ENCODE measurements around the gene TMEM151A. TPM values are rescaled to one million over a fixed set of nuclear protein-coding genes. Genes with fewer than 3 reads are reported as not detected.
A peak's percentile ranks its signal among the peaks of the same experiment; 100 is the strongest.

Gene TMEM151A
- total RNA-seq, 1 donor from 2014 or later = not detected

GRCh38 chr11:66314561-66315497 is 23.1 kb downstream of the TMEM151A start:
- Mint-ChIP-seq H3K9me3 (peaks cover 6% of the 10 kb centered on the region), H3K4me1 (peaks cover 43% of the 10 kb centered on the region), H3K27me3 (ENCODE audit: insufficient read depth, low read depth) (peaks cover 13% of the 10 kb centered on the region), H3K36me3 (no peaks in the 10 kb centered on the region), H3K27ac (peak overlapping the region; percentile 40), H3K4me3 (peak overlapping the region; percentile 74)
- Histone ChIP-seq H3K9ac (no peak overlapping the region), H3K79me2 (ENCODE audit: low read depth) (no peaks in the 10 kb centered on the region), H3K36me3 (no peaks in the 10 kb centered on the region), H3K27me3 (peaks cover 24% of the 10 kb centered on the region), H3K4me3 (no peak overlapping the region), H3K4me1 (peaks cover 28% of the 10 kb centered on the region), H3F3A (ENCODE audit: low read depth) (peaks cover 34% of the 10 kb centered on the region), H3K27ac (no peak overlapping the region), H3K4me2 (no peak overlapping the region), H4K20me1 (ENCODE audit: low read depth) (no peaks in the 10 kb centered on the region), H2AFZ (replicated peaks) (no peak overlapping the region), H3K9me3 (ENCODE audit: low read depth) (no peaks in the 10 kb centered on the region)
- TF ChIP-seq CTCF (IDR thresholded peaks at IDR 0.05) = no peak
- TF ChIP-seq EZH2phosphoT487 (IDR thresholded peaks at IDR 0.05) = no peak
- TF ChIP-seq EZH2 (IDR thresholded peaks at IDR 0.05) = no peak
- DNase-seq (ENCODE audit: low spot score) = no peak

GRCh38 chr11:66315498-66315885 is 23.8 kb downstream of the TMEM151A start:
- Mint-ChIP-seq H3K36me3 (no peaks in the 10 kb centered on the region), H3K27ac (peak overlapping the region; percentile 92), H3K4me1 (peaks cover 46% of the 10 kb centered on the region), H3K4me3 (peak overlapping the region; percentile 64), H3K27me3 (ENCODE audit: insufficient read depth, low read depth) (peaks cover 14% of the 10 kb centered on the region), H3K9me3 (peaks cover 12% of the 10 kb centered on the region)
- no peak overlapping the region for H3K4me3 ChIP-seq
- peaks cover 34% of the 10 kb centered on the region for H3F3A ChIP-seq (ENCODE audit: low read depth)
- no peak overlapping the region for H3K4me2 ChIP-seq
- peaks cover 20% of the 10 kb centered on the region for H3K27me3 ChIP-seq
- H3K79me2 ChIP-seq (ENCODE audit: low read depth) = no peaks in the 10 kb centered on the region
- H3K36me3 ChIP-seq = no peaks in the 10 kb centered on the region
- no peak overlapping the region for H3K9ac ChIP-seq
- H3K9me3 ChIP-seq (ENCODE audit: low read depth) = no peaks in the 10 kb centered on the region
- DNase-seq (ENCODE audit: low spot score) = no peak
- no peak overlapping the region for H3K27ac ChIP-seq
- TF ChIP-seq EZH2 (IDR thresholded peaks at IDR 0.05) (no peak), CTCF (IDR thresholded peaks at IDR 0.05) (no peak), EZH2phosphoT487 (IDR thresholded peaks at IDR 0.05) (no peak)
- no peak overlapping the region for H2AFZ ChIP-seq (replicated peaks)
- H3K4me1 ChIP-seq = peaks cover 28% of the 10 kb centered on the region
- no peaks in the 10 kb centered on the region for H4K20me1 ChIP-seq (ENCODE audit: low read depth)

GRCh38 chr11:66315921-66316811 is 24.5 kb downstream of the TMEM151A start:
- Histone ChIP-seq H3K27me3 (peaks cover 14% of the 10 kb centered on the region), H2AFZ (replicated peaks) (no peak overlapping the region), H3K9ac (no peak overlapping the region), H3K79me2 (ENCODE audit: low read depth) (no peaks in the 10 kb centered on the region), H3K4me2 (peak overlapping the region; percentile 45), H3K36me3 (no peaks in the 10 kb centered on the region), H3K27ac (no peak overlapping the region), H3K9me3 (ENCODE audit: low read depth) (no peaks in the 10 kb centered on the region), H3K4me3 (no peak overlapping the region), H3F3A (ENCODE audit: low read depth) (peaks cover 30% of the 10 kb centered on the region), H4K20me1 (ENCODE audit: low read depth) (no peaks in the 10 kb centered on the region), H3K4me1 (peaks cover 28% of the 10 kb centered on the region)
- no peak for DNase-seq (ENCODE audit: low spot score)
- Mint-ChIP-seq H3K27ac (peak overlapping the region; percentile 92), H3K27me3 (ENCODE audit: insufficient read depth, low read depth) (peaks cover 14% of the 10 kb centered on the region), H3K4me3 (peak overlapping the region; percentile 64), H3K4me1 (peaks cover 46% of the 10 kb centered on the region), H3K36me3 (no peaks in the 10 kb centered on the region), H3K9me3 (peaks cover 12% of the 10 kb centered on the region)
- no peak for TF ChIP-seq EZH2 (IDR thresholded peaks at IDR 0.05)
- no peak for TF ChIP-seq CTCF (IDR thresholded peaks at IDR 0.05)
- no peak for TF ChIP-seq EZH2phosphoT487 (IDR thresholded peaks at IDR 0.05)

Measured in neural progenitor cell (in vitro differentiated cells).